ENCODE data around the gene ZNF582.

- no peak for TF ChIP-seq POLR2AphosphoS5 (IDR thresholded peaks at IDR 0.05; ENCODE audit: low read depth, low read length)
- no peak for TF ChIP-seq SIN3A (IDR thresholded peaks at IDR 0.05; ENCODE audit: borderline replicate concordance, insufficient read depth, low read length)
- TF ChIP-seq, protein P1, sequence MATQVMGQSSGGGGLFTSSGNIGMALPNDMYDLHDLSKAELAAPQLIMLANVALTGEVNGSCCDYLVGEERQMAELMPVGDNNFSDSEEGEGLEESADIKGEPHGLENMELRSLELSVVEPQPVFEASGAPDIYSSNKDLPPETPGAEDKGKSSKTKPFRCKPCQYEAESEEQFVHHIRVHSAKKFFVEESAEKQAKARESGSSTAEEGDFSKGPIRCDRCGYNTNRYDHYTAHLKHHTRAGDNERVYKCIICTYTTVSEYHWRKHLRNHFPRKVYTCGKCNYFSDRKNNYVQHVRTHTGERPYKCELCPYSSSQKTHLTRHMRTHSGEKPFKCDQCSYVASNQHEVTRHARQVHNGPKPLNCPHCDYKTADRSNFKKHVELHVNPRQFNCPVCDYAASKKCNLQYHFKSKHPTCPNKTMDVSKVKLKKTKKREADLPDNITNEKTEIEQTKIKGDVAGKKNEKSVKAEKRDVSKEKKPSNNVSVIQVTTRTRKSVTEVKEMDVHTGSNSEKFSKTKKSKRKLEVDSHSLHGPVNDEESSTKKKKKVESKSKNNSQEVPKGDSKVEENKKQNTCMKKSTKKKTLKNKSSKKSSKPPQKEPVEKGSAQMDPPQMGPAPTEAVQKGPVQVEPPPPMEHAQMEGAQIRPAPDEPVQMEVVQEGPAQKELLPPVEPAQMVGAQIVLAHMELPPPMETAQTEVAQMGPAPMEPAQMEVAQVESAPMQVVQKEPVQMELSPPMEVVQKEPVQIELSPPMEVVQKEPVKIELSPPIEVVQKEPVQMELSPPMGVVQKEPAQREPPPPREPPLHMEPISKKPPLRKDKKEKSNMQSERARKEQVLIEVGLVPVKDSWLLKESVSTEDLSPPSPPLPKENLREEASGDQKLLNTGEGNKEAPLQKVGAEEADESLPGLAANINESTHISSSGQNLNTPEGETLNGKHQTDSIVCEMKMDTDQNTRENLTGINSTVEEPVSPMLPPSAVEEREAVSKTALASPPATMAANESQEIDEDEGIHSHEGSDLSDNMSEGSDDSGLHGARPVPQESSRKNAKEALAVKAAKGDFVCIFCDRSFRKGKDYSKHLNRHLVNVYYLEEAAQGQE (IDR thresholded peaks at IDR 0.05; ENCODE audit: insufficient read depth in 1 of 2, low read depth in 2 of 2, low read length in 2 of 2): no peak
- TF ChIP-seq TAF1 (IDR thresholded peaks at IDR 0.05; ENCODE audit: borderline replicate concordance, insufficient read depth, low read length): no peak
These were observed 5.5 kb upstream of the ZNF582 start for GRCh38 chr19:56398809-56399208.
